HFFc6 (cell line): ENCODE data around the gene MRPS15. TPM values are rescaled to one million over a fixed set of nuclear protein-coding genes. Genes with fewer than 3 reads are reported as not detected.

ENCODE experiments used
- DNase-seq: peaks from one replicate; pipeline ENCODE4 v3.0.0-alpha.2; 2018
- H3K27ac Mint-ChIP-seq: 2 replicates; pipeline ENCODE4 v1.8.0; 2020; ENCODE audit warnings: mild to moderate bottlenecking, mixed read lengths
- H3K27me3 Mint-ChIP-seq: 2 replicates; pipeline ENCODE4 v1.8.0; 2021; ENCODE audit warnings: mild to moderate bottlenecking, moderate library complexity, mixed read lengths; ENCODE audit not compliant: insufficient read depth
- H3K36me3 Mint-ChIP-seq: 2 replicates; pipeline ENCODE4 v1.8.0; 2021; ENCODE audit warnings: low read depth, mixed read lengths
- H3K4me1 Mint-ChIP-seq: 2 replicates; pipeline ENCODE4 v1.8.0; 2020; ENCODE audit warnings: low read depth, mixed read lengths
- H3K4me3 Mint-ChIP-seq: 2 replicates; pipeline ENCODE4 v1.8.0; 2020; ENCODE audit warnings: mild to moderate bottlenecking, moderate library complexity, mixed read lengths
- H3K9me3 Mint-ChIP-seq: 2 replicates; pipeline ENCODE4 v1.8.0; 2020; ENCODE audit warnings: mild to moderate bottlenecking, mixed read lengths
- total RNA-seq, 6 experiments: library from RNA; stranded (reverse); fragmentation: NEBNext Ultra II Directional; extraction: Animal tissue kit (Norgen Biotek cat#: 25700); gene quantifications; 2 replicates in 1 of 6; 3 replicates in 5 of 6; pipeline ENCODE4 v1.2.3, GENCODE V29; 2021
- TF ChIP-seq, protein P1 (sequence below): fragments of 200-600 bp; sonication (generic); IDR thresholded peaks from 2 replicates; pipeline ENCODE4 v1.5.0; 2021; ENCODE audit warnings: antibody characterized with exemption, mild to moderate bottlenecking

MRPS15 gene
- total RNA-seq, 6 experiments from 2014 or later = 74.1 to 96.1 (median 88.4) TPM

DNA sequence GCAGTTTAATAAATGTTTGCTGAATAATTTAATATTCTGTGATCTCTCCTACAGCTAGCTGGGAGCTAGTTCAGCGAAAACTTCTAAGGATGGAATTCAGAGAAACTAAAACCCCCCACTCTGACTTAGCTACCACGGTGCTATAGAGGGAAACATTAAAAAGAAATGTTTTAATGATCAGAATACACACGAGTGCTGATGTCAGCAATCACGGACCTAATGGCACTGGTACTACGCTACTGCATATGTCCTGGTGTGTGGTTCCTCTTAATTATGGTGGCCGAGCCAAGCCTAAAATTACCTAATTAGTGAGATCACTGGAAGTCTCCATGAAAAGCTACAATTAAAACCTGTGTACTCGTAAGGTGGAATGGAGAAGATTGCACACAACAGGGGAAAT, 42.5 kb downstream of the MRPS15 start:
- TF ChIP-seq, protein P1, sequence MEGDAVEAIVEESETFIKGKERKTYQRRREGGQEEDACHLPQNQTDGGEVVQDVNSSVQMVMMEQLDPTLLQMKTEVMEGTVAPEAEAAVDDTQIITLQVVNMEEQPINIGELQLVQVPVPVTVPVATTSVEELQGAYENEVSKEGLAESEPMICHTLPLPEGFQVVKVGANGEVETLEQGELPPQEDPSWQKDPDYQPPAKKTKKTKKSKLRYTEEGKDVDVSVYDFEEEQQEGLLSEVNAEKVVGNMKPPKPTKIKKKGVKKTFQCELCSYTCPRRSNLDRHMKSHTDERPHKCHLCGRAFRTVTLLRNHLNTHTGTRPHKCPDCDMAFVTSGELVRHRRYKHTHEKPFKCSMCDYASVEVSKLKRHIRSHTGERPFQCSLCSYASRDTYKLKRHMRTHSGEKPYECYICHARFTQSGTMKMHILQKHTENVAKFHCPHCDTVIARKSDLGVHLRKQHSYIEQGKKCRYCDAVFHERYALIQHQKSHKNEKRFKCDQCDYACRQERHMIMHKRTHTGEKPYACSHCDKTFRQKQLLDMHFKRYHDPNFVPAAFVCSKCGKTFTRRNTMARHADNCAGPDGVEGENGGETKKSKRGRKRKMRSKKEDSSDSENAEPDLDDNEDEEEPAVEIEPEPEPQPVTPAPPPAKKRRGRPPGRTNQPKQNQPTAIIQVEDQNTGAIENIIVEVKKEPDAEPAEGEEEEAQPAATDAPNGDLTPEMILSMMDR = no peak
- H3K9me3 Mint-ChIP-seq = no peaks in the 10 kb centered on the region
- H3K4me1 Mint-ChIP-seq = peaks cover 21% of the 10 kb centered on the region
- peak overlapping the region; percentile 84; the same call in 1 of the 2 replicates for H3K27ac Mint-ChIP-seq
- no peak for DNase-seq
- no peak overlapping the region for H3K4me3 Mint-ChIP-seq
- peaks cover 4% of the 10 kb centered on the region; the same call in 1 of the 2 replicates for H3K27me3 Mint-ChIP-seq
- no peaks in the 10 kb centered on the region for H3K36me3 Mint-ChIP-seq

DNA sequence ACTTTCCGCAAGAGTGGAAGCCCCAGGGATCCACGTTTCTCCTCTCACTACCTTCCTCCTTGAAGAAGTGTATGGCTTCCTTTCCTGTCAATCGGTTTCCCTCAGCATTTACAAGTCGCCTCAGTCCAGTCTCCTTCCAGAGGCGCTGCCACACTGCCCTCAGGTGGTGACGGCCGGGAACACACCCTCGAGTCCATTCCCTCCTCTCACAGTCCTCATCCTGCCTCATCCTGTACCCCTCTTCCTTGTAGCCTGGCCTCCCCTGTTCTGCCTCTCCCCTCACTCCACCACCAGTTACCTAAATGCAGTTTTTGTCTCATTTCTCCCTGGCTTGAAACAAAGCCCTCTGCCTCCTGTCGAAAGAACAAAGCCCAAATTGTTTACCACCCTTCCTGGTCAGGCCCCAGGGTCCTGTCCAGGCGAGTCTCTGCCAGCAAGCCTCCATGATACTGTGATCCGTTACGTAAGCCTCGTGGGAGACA, 43.3 kb downstream of the MRPS15 start:
- peak overlapping the region; percentile 5; the same call in 1 of the 2 replicates for H3K4me3 Mint-ChIP-seq
- H3K27me3 Mint-ChIP-seq = peaks cover 4% of the 10 kb centered on the region; the same call in 1 of the 2 replicates
- H3K27ac Mint-ChIP-seq = peak overlapping the region; percentile 84
- TF ChIP-seq, protein P1 = peak; percentile 97
- DNase-seq = peak; percentile 77
- H3K9me3 Mint-ChIP-seq = no peaks in the 10 kb centered on the region
- H3K4me1 Mint-ChIP-seq = peaks cover 18% of the 10 kb centered on the region
- no peaks in the 10 kb centered on the region for H3K36me3 Mint-ChIP-seq

DNA sequence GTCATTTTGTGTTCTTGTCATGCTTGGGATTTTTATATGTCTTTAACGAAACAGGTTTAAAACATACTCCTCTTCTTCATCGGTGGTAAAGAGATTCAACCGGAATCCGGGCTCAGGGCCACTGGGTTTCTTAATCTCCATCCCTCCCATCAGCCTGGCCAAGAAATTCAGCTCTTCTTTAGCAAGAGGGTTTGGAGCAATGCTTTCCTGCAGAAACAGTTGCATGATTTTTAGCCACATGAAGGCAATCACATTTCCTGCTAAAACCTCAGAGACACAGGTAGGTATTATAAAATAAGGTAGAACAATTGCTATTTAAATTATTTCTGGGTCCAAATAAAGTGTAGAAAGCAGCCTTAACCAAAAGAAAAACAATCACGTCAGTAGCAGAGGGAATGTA, 43.8 kb downstream of the MRPS15 start:
- DNase-seq = no peak
- Mint-ChIP-seq H3K27ac (peak overlapping the region; percentile 84), H3K4me3 (peak overlapping the region; percentile 5; the same call in 1 of the 2 replicates), H3K36me3 (no peaks in the 10 kb centered on the region), H3K9me3 (no peaks in the 10 kb centered on the region), H3K27me3 (peaks cover 4% of the 10 kb centered on the region; the same call in 1 of the 2 replicates), H3K4me1 (peaks cover 15% of the 10 kb centered on the region)
- TF ChIP-seq, protein P1 = no peak

DNA sequence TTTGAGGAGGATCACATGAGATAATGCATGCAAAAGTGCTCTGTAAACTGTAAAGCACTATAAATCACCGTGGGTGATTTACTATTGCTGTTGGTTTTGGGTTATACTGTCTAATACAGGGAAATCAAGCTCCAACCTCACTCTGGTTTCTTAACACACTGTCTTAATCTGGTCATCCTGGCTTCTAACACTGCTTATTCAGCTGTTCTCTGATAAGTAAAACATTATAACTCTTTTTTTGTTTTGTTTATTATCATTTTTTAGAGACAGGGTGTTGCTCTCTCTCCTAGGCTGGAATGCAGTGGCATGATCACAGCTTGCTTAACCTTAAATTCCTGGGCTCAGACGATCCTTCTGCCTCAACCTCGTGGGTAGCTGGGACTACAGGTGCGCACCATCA, 44.6 kb downstream of the MRPS15 start:
- no peak overlapping the region for H3K27ac Mint-ChIP-seq
- no peak for DNase-seq
- no peaks in the 10 kb centered on the region for H3K36me3 Mint-ChIP-seq
- peaks cover 4% of the 10 kb centered on the region; the same call in 1 of the 2 replicates for H3K27me3 Mint-ChIP-seq
- no peak overlapping the region for H3K4me3 Mint-ChIP-seq
- TF ChIP-seq, protein P1 = no peak
- peaks cover 15% of the 10 kb centered on the region for H3K4me1 Mint-ChIP-seq
- H3K9me3 Mint-ChIP-seq = no peaks in the 10 kb centered on the region

DNA sequence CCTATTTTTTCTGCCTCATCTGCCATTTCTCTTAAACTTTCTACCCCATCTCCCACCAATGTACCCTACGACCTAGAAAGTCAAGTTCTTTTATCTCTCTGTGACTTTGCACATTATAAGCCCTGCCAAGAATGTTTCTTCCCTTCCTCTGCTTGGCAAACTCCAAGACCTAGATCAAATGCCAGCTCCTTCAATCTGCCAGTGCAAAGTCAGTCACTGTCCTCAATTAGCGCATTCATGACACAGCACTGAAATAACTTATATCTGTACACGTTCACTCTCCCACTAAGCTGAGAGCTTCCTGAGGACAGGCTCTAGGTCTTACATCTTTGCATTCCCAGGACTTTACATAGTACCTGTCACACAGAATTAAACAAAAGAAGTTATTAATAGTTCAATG, 45.0 kb downstream of the MRPS15 start:
- Mint-ChIP-seq H3K9me3 (no peaks in the 10 kb centered on the region), H3K4me1 (peaks cover 15% of the 10 kb centered on the region), H3K27me3 (peaks cover 4% of the 10 kb centered on the region; the same call in 1 of the 2 replicates), H3K27ac (no peak overlapping the region), H3K4me3 (no peak overlapping the region), H3K36me3 (no peaks in the 10 kb centered on the region)
- TF ChIP-seq, protein P1 = no peak
- DNase-seq = no peak
